Measurements from ENCODE around the gene PRTG.

Gene PRTG

DNA sequence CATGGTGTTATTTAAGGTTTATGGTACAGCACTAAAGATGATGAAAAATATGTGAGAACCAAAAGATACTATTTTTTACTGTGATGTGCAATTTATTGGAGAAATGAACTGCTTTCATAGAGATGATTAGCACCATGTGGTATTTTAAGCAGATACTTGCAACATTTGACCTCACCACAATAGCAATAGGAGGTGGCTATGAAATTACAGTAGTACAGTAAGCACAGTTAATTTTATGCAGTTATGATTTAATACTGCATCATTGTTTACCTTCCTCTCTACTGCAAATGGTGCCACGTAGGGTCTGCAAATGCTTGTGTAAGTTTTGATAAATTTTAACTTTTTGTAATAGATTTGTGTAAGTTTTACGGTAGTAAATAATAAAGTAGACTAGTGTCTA, 168.9 kb downstream of the PRTG start:
- Histone ChIP-seq H3K36me3 (no peaks in the 10 kb centered on the region), H3K27me3 (peaks cover 37% of the 10 kb centered on the region), H3K4me1 (ENCODE audit: control insufficient read depth in 1 of 2, insufficient read depth in 1 of 2, low read depth in 1 of 2, low read length in 1 of 2) (no peaks in the 10 kb centered on the region), H3K9me3 (no peaks in the 10 kb centered on the region), H3K4me3 (ENCODE audit: low read depth in 1 of 2, low read length in 1 of 2) (no peak overlapping the region), H3K27ac (no peak overlapping the region)
- TF ChIP-seq, protein P1, sequence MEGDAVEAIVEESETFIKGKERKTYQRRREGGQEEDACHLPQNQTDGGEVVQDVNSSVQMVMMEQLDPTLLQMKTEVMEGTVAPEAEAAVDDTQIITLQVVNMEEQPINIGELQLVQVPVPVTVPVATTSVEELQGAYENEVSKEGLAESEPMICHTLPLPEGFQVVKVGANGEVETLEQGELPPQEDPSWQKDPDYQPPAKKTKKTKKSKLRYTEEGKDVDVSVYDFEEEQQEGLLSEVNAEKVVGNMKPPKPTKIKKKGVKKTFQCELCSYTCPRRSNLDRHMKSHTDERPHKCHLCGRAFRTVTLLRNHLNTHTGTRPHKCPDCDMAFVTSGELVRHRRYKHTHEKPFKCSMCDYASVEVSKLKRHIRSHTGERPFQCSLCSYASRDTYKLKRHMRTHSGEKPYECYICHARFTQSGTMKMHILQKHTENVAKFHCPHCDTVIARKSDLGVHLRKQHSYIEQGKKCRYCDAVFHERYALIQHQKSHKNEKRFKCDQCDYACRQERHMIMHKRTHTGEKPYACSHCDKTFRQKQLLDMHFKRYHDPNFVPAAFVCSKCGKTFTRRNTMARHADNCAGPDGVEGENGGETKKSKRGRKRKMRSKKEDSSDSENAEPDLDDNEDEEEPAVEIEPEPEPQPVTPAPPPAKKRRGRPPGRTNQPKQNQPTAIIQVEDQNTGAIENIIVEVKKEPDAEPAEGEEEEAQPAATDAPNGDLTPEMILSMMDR (IDR thresholded peaks at IDR 0.05): no peak

DNA sequence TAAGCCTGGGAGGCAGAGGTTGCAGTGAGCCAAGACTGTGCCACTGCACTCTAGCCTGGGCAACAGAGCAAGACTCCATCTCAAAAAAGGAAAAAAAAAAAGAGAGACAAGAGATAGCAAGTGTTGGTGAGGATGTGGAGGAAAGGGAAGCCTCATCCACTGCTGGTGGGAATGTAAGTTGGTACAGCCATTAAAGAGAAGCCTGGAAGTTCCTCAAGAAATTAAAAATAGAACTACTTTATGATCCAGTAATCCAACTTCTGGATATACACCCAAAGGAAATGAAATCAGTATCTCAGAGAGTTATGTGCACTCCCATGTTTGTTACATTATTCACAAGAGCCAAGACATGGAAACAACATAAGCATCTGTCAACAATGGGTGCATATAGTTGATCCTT, 169.7 kb downstream of the PRTG start:
- TF ChIP-seq, protein P1 (IDR thresholded peaks at IDR 0.05): no peak
- Histone ChIP-seq H3K4me1 (ENCODE audit: control insufficient read depth in 1 of 2, insufficient read depth in 1 of 2, low read depth in 1 of 2, low read length in 1 of 2) (no peaks in the 10 kb centered on the region), H3K36me3 (no peaks in the 10 kb centered on the region), H3K27ac (no peak overlapping the region), H3K27me3 (peaks cover 29% of the 10 kb centered on the region), H3K4me3 (ENCODE audit: low read depth in 1 of 2, low read length in 1 of 2) (no peak overlapping the region), H3K9me3 (no peaks in the 10 kb centered on the region)

DNA sequence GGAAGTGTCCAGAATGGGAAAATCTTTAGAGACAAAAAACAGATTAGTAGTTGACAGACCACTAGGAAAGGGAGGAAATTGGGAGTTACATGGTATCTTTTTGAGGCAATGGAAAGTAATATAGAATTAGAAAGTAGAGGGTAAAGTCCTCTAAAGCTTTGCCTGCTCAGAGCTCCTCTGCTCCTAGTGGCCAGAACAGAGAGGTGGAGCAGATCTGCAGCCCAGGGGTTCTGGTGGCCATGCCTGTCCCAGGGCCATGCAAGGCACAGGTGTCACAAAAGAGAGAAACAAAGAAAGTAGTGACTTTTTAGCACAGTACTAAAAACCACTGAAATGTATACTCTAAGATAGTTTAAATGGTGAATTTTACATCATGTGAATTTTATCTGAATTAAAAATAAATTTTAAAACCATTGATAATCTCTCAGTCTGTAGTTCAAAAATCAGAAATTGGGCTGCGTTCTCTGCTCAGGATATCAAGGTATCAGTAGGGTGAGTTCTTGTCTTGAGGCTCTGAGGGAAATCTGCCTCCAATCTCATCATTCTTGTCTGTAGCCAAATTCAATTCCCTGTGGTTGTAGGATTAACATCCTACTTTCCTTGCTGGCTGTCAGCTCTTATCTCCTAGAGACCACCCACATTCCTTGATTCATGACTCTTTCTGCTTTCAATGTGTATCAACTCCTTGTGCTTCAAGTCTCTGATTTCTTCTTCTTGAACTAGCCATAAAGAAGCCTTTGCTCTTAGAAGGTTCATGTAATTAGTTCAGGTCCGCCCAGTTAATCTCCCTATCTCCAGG, 178.4 kb downstream of the PRTG start:
- Histone ChIP-seq H3K27me3 (no peaks in the 10 kb centered on the region), H3K9me3 (no peaks in the 10 kb centered on the region), H3K4me1 (ENCODE audit: control insufficient read depth in 1 of 2, insufficient read depth in 1 of 2, low read depth in 1 of 2, low read length in 1 of 2) (no peaks in the 10 kb centered on the region), H3K4me3 (ENCODE audit: low read depth in 1 of 2, low read length in 1 of 2) (no peak overlapping the region), H3K27ac (no peak overlapping the region), H3K36me3 (no peaks in the 10 kb centered on the region)
- TF ChIP-seq, protein P1 (IDR thresholded peaks at IDR 0.05): no peak

DNA sequence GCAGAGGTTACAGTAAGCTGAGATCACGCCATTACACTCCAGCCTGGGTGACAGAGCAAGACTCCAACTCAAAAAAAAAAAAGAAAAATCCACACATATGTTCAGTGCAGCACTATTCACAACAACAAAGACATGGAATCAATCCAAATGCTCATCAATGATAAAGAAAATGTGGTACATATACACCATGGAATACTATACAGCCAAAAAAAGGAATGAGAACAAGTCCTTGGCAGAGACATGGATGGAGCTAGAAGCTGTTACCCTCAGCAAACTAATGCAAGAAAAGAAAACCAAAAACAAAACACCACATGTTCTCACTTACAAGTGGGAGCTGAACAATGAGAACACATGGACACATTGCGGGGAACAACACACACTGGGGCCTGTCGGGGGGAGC, 180.4 kb downstream of the PRTG start:
- H3K4me3 ChIP-seq (ENCODE audit: low read depth in 1 of 2, low read length in 1 of 2): no peak overlapping the region
- no peaks in the 10 kb centered on the region for H3K36me3 ChIP-seq
- H3K4me1 ChIP-seq (ENCODE audit: control insufficient read depth in 1 of 2, insufficient read depth in 1 of 2, low read depth in 1 of 2, low read length in 1 of 2): no peaks in the 10 kb centered on the region
- TF ChIP-seq, protein P1 (IDR thresholded peaks at IDR 0.05): no peak
- H3K27me3 ChIP-seq: no peaks in the 10 kb centered on the region
- H3K27ac ChIP-seq: no peak overlapping the region
- no peaks in the 10 kb centered on the region for H3K9me3 ChIP-seq
